ENCODE measurements around the gene WDTC1.

WDTC1 gene

DNA sequence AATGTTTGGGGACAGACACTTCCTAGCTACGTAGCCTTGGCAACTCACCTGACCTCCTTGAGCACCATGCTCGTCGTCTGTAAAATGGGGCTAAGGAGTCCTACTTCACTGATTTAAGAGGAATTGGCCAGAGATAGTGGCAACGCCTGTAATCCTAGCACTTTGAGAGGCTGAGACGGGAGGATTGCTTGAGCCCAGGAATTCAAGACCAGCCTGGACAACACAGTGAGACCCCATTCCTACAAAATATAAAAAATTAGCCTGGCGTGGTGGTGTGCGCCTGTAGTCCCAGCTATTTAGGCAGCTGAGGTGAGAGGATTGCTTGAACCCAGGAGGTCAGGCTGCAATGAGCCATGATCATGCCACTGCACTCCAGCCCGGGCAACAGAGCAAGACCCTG lies 111.9 kb downstream of the WDTC1 start:
- no peak overlapping the region for H3K9ac ChIP-seq (ENCODE audit: low read length)

DNA sequence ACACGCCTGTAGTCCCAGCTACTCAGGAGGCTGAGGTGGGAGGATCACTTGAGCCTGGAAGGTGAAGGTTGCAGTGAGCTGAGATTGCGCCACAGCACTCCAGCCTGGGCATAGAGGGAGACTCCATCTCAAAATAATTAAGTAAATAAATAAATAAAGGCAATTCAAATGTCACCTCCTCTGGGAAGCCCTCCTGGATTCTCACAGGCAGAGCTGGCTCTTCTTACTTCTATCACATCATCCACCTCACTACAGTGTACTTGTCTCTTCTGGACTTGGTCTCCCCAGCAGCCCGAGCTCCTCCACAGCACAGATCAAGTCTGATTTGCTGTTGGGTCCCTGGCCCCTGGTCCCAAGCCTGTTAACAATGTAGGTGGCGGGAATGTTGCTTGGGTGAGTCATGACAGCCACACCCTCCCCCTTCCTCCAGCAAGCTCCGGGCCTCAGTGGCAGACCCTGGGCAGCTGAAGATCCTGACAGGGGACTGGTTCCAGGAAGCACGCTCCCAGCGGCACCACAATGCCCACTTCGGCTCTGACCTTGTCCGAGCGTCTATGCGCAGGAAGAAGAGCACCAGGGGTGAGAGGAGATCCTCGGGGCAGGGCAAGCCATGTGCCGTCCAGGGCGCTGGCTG lies 112.7 kb downstream of the WDTC1 start:
- no peak overlapping the region for H2AFZ ChIP-seq (ENCODE audit: low read length)
- H3K4me3 ChIP-seq (ENCODE audit: low read depth, low read length, poor library complexity, severe bottlenecking) = no peak overlapping the region
- no peaks in the 10 kb centered on the region for H3K79me2 ChIP-seq (ENCODE audit: insufficient read depth, low read length)
- no peaks in the 10 kb centered on the region for H3K9me3 ChIP-seq (ENCODE audit: low read length)
- no peak overlapping the region for H3K4me2 ChIP-seq (ENCODE audit: low read length)
- no peaks in the 10 kb centered on the region for H3K27me3 ChIP-seq (ENCODE audit: insufficient read depth, low read length)
- H3K36me3 ChIP-seq (ENCODE audit: insufficient read depth, low read length) = no peaks in the 10 kb centered on the region
- no peaks in the 10 kb centered on the region for H4K20me1 ChIP-seq (ENCODE audit: insufficient read depth, low read length)
- H3K27ac ChIP-seq (ENCODE audit: low read depth, low read length, poor library complexity, severe bottlenecking) = no peak overlapping the region
- H3K4me1 ChIP-seq (ENCODE audit: insufficient read depth, low read length, severe bottlenecking) = peaks cover 25% of the 10 kb centered on the region
- no peaks in the 10 kb centered on the region for H3F3A ChIP-seq (ENCODE audit: insufficient read depth, low read length)
- H3K9ac ChIP-seq (ENCODE audit: low read length) = no peak overlapping the region
- H3K9me2 ChIP-seq (ENCODE audit: low read depth, low read length) = no peaks in the 10 kb centered on the region
- TF ChIP-seq, protein P1, sequence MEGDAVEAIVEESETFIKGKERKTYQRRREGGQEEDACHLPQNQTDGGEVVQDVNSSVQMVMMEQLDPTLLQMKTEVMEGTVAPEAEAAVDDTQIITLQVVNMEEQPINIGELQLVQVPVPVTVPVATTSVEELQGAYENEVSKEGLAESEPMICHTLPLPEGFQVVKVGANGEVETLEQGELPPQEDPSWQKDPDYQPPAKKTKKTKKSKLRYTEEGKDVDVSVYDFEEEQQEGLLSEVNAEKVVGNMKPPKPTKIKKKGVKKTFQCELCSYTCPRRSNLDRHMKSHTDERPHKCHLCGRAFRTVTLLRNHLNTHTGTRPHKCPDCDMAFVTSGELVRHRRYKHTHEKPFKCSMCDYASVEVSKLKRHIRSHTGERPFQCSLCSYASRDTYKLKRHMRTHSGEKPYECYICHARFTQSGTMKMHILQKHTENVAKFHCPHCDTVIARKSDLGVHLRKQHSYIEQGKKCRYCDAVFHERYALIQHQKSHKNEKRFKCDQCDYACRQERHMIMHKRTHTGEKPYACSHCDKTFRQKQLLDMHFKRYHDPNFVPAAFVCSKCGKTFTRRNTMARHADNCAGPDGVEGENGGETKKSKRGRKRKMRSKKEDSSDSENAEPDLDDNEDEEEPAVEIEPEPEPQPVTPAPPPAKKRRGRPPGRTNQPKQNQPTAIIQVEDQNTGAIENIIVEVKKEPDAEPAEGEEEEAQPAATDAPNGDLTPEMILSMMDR (IDR thresholded peaks at IDR 0.05; ENCODE audit: low read length) = no peak
- TF ChIP-seq EZH2 (IDR thresholded peaks at IDR 0.05; ENCODE audit: borderline replicate concordance, low read length) = no peak

More for the DNA sequence above, 111.9 kb downstream of the WDTC1 start:
- H2AFZ ChIP-seq (ENCODE audit: low read length) = no peak overlapping the region
- TF ChIP-seq EZH2 (IDR thresholded peaks at IDR 0.05; ENCODE audit: borderline replicate concordance, low read length) = no peak
- TF ChIP-seq, protein P1 (IDR thresholded peaks at IDR 0.05; ENCODE audit: low read length) = no peak
- no peak overlapping the region for H3K4me3 ChIP-seq (ENCODE audit: low read depth, low read length, poor library complexity, severe bottlenecking)
- H3K79me2 ChIP-seq (ENCODE audit: insufficient read depth, low read length) = no peaks in the 10 kb centered on the region
- H3F3A ChIP-seq (ENCODE audit: insufficient read depth, low read length) = no peaks in the 10 kb centered on the region
- no peaks in the 10 kb centered on the region for H4K20me1 ChIP-seq (ENCODE audit: insufficient read depth, low read length)
- H3K4me2 ChIP-seq (ENCODE audit: low read length) = no peak overlapping the region
- H3K36me3 ChIP-seq (ENCODE audit: insufficient read depth, low read length) = no peaks in the 10 kb centered on the region
- no peak overlapping the region for H3K27ac ChIP-seq (ENCODE audit: low read depth, low read length, poor library complexity, severe bottlenecking)
- no peaks in the 10 kb centered on the region for H3K27me3 ChIP-seq (ENCODE audit: insufficient read depth, low read length)
- H3K4me1 ChIP-seq (ENCODE audit: insufficient read depth, low read length, severe bottlenecking) = peaks cover 33% of the 10 kb centered on the region
- no peaks in the 10 kb centered on the region for H3K9me2 ChIP-seq (ENCODE audit: low read depth, low read length)
- H3K9me3 ChIP-seq (ENCODE audit: low read length) = no peaks in the 10 kb centered on the region

DNA sequence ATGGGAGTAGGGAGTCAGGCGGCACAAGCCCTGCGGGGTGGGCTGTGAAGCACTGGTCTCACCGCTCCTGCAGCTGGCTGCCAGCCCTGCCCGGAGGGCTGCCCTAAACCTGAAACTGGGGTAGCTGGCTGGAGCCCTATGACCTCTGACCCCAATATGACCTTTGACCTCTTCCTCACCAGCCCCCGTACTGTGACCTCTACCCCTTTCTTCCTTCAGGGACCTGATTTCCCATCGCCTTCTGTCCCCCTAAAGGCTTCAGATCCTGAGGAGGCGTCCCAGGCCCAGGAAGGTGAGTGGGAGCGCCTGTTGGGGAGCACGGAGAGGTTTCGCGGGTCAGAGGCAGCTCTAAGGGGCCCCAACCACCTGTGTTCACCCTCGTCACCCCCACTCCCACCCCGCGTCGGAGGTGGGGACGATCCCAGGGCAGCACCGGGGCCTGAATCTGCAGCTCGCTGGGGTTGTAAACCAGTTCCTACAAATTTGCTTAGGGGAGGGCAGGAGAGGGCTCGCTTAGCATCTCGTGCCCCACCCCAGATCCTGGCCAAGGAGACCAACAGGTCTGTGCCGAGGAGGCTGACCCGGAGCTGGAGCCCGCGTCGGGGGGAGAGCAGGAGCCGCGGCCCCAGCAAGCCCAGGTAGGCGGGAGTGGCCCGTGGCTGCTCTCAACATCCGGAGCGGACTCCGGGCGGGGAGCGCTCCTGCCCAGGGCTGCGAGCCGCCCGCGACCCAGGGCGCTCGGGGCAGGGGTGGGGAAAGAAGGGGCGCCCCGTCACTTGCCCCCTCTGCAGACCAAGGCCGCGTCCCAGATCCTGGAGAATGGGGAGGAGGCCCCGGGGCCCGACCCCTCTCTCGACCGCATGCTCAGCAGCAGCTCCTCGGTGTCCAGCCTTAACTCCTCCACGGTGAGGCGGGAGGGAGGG lies 114.7 kb downstream of the WDTC1 start:
- Histone ChIP-seq H3K27ac (ENCODE audit: low read depth, low read length, poor library complexity, severe bottlenecking) (no peak overlapping the region), H3K9me2 (ENCODE audit: low read depth, low read length) (no peaks in the 10 kb centered on the region), H3K79me2 (ENCODE audit: insufficient read depth, low read length) (no peaks in the 10 kb centered on the region), H3K9me3 (ENCODE audit: low read length) (no peaks in the 10 kb centered on the region), H3K4me3 (ENCODE audit: low read depth, low read length, poor library complexity, severe bottlenecking) (peak overlapping the region; percentile 57), H3F3A (ENCODE audit: insufficient read depth, low read length) (no peaks in the 10 kb centered on the region), H4K20me1 (ENCODE audit: insufficient read depth, low read length) (no peaks in the 10 kb centered on the region), H3K4me2 (ENCODE audit: low read length) (peak overlapping the region; percentile 77), H3K9ac (ENCODE audit: low read length) (peak overlapping the region; percentile 64; the same call in 1 of the 2 replicates), H3K4me1 (ENCODE audit: insufficient read depth, low read length, severe bottlenecking) (peaks cover 7% of the 10 kb centered on the region), H3K27me3 (ENCODE audit: insufficient read depth, low read length) (no peaks in the 10 kb centered on the region), H3K36me3 (ENCODE audit: insufficient read depth, low read length) (no peaks in the 10 kb centered on the region), H2AFZ (ENCODE audit: low read length) (0 out of 2 replicates have a peak overlapping the region, but pooled peaks have one; percentile 12)
- TF ChIP-seq EZH2 (IDR thresholded peaks at IDR 0.05; ENCODE audit: borderline replicate concordance, low read length) = no peak
- TF ChIP-seq, protein P1 (IDR thresholded peaks at IDR 0.05; ENCODE audit: low read length) = no peak
